GM12801 (cell line): ENCODE measurements around the gene TMEM88.

Experiments used
- CTCF ChIP-seq: IDR thresholded peaks from one replicate; pipeline ENCODE4 v1.5.1; 2011; ENCODE audit warnings: control low read depth; ENCODE audit not compliant: insufficient read length; ENCODE audit errors: extremely low read depth

Gene TMEM88

DNA sequence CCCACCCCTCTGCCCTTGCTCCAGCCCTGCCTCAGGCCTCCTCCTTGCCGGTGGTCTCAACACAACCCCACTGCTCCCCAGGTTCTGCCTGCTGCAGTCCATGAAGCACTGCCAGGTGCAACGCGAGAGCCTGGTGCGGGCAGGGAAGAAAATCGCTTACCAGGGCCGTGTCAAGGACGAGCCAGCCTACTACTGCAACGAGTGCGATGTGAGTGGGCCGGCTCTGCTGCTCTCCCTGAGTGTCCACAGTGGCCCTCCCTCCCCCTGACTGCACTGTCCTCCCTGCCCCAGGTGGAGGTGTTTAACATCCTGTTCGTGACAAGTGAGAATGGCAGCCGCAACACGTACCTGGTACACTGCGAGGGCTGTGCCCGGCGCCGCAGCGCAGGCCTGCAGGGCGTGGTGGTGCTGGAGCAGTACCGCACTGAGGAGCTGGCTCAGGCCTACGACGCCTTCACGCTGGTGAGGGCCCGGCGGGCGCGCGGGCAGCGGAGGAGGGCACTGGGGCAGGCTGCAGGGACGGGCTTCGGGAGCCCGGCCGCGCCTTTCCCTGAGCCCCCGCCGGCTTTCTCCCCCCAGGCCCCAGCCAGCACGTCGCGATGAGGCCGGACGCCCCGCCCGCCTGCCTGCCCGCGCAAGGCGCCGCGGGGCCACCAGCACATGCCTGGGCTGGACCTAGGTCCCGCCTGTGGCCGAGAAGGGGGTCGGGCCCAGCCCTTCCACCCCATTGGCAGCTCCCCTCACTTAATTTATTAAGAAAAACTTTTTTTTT, 1.8 kb upstream of the TMEM88 start:
- no peak for TF ChIP-seq CTCF

DNA sequence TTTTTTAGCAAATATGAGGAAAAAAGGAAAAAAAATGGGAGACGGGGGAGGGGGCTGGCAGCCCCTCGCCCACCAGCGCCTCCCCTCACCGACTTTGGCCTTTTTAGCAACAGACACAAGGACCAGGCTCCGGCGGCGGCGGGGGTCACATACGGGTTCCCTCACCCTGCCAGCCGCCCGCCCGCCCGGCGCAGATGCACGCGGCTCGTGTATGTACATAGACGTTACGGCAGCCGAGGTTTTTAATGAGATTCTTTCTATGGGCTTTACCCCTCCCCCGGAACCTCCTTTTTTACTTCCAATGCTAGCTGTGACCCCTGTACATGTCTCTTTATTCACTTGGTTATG, 1.2 kb upstream of the TMEM88 start:
- TF ChIP-seq CTCF: no peak

DNA sequence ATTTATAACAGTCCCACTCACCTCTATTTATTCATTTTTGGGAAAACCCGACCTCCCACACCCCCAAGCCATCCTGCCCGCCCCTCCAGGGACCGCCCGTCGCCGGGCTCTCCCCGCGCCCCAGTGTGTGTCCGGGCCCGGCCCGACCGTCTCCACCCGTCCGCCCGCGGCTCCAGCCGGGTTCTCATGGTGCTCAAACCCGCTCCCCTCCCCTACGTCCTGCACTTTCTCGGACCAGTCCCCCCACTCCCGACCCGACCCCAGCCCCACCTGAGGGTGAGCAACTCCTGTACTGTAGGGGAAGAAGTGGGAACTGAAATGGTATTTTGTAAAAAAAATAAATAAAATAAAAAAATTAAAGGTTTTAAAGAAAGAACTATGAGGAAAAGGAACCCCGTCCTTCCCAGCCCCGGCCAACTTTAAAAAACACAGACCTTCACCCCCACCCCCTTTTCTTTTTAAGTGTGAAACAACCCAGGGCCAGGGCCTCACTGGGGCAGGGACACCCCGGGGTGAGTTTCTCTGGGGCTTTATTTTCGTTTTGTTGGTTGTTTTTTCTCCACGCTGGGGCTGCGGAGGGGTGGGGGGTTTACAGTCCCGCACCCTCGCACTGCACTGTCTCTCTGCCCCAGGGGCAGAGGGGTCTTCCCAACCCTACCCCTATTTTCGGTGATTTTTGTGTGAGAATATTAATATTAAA, 638 bp upstream of the TMEM88 start:
- TF ChIP-seq CTCF: no peak

DNA sequence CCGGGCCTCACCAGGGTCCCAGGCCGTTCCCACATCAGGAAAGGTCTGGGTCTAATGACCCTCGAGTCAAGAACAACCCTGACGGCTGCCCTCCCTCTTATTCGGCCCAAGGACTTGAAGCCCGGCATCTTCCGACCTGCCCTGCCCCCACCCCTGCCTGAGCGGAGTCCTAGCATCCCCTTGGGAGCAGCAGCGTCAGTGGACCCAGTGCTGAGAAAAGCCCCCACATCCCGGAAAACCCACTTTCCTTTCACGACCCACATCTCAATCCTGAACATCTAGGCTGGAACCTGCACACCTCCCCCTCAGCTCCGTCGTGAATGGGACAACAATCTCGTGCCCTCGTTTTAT, 769 bp downstream of the TMEM88 start:
- no peak for TF ChIP-seq CTCF

GRCh38 chr17:7856011-7856810, 1.3 kb downstream of the TMEM88 start:
- TF ChIP-seq CTCF: no peak

GRCh38 chr17:7856811-7857712, 2.2 kb downstream of the TMEM88 start, which contains the start of gene NAA38:
Gene NAA38 (minus strand): TSS chr17:7857559. CDS start chr17:7857463, 96 bp downstream.
- no peak for TF ChIP-seq CTCF
